HepG2 (cell line): ENCODE data around the gene DIAPH3. TPM values are rescaled to one million over a fixed set of nuclear protein-coding genes. Genes with fewer than 3 reads are reported as not detected.

Experiments
- ATAC-seq: fragments of 200-7000 bp; cut with Tn5 transposase; 3 replicates; pipeline ENCODE4 v1.9.1; 2020; ENCODE audit warnings: mild to moderate bottlenecking, moderate library complexity
- BruUV-seq: library from RNA; stranded (reverse); fragments of 400-500 nt; replicated peaks from 2 replicates; lab custom pipeline; 2021; lab: Mats Ljungman, UMichigan
- CTCF ChIA-PET: fragments of 300-600 bp; formaldehyde crosslinking; extraction: SDS; loops from one replicate; lab custom pipeline; 2021; ENCODE audit warnings: low total read pairs, inconsistent platforms, low intra/inter-chr PET ratio; lab: Yijun Ruan, JAX
- POLR2A ChIA-PET: fragments of 350-600 bp; sonication (Branson Sonifier 250); formaldehyde crosslinking; loops from one replicate; lab custom pipeline; 2020; ENCODE audit warnings: antibody characterized with exemption, inconsistent platforms; lab: Yijun Ruan, JAX
- DNase-seq: peaks from one replicate; pipeline ENCODE4 v3.0.0-alpha.2; 2015; ENCODE audit warnings: low spot score
- FAIRE-seq: peaks from 3 replicates; lab custom pipeline; 2011; peaks lifted over from hg19 to GRCh38; lab: Jason Lieb, UNC
- H2AFZ ChIP-seq: one replicate; pipeline ENCODE4 v1.6.1; 2011; ENCODE audit warnings: low read length, inconsistent platforms
- H3K27ac ChIP-seq: fragments of 300-600 bp; 3 replicates; pipeline ENCODE4 v1.8.0; 2011; ENCODE audit warnings: mixed run types, mild to moderate bottlenecking, mixed read lengths, low read length, inconsistent platforms; ENCODE audit not compliant: insufficient read depth; ENCODE audit errors: extremely low read length
- H3K27me3 ChIP-seq, 2 experiments: fragments of 200-600 bp in 1 of 2; 2 replicates in 1 of 2; 3 replicates in 1 of 2; pipeline versions ENCODE4 v1.6.0 to v1.8.0; 2011; ENCODE audit warnings: low read length in 2 of 2, mild to moderate bottlenecking in 2 of 2, moderate library complexity in 2 of 2, inconsistent platforms in 1 of 2; ENCODE audit not compliant: insufficient read depth in 2 of 2, control insufficient read depth in 1 of 2
- H3K36me3 ChIP-seq, 2 experiments: fragments of 200-600 bp in 1 of 2; replicated peaks in 1 of 2; 2 replicates in 1 of 2; 3 replicates in 1 of 2; pipeline versions ENCODE4 v1.5.1 to v1.8.0; 2011; ENCODE audit warnings: low read length in 2 of 2, inconsistent platforms in 1 of 2; ENCODE audit not compliant: insufficient read depth in 2 of 2, control insufficient read depth in 1 of 2
- H3K4me1 ChIP-seq: 2 replicates; pipeline ENCODE4 v1.5.1; 2012; ENCODE audit warnings: low read length, inconsistent platforms; ENCODE audit not compliant: insufficient read depth
- H3K4me2 ChIP-seq: 2 replicates; pipeline ENCODE4 v1.6.0; 2011; ENCODE audit warnings: low read depth, low read length, inconsistent platforms
- H3K4me3 ChIP-seq, 3 experiments: fragments of 200-600 bp in 1 of 3; sonication (generic), shearing (Covaris generic) in 1 of 3; replicated peaks in 1 of 3; 2 replicates each; pipeline ENCODE4 v1.5.1; 2011 to 2016; ENCODE audit warnings: low read length in 3 of 3, inconsistent platforms in 2 of 3, low read depth in 2 of 3, mild to moderate bottlenecking in 2 of 3, control low read depth in 1 of 3, mixed read lengths in 1 of 3; ENCODE audit not compliant: insufficient read depth in 1 of 3
- H3K79me2 ChIP-seq: one replicate; pipeline ENCODE4 v1.6.1; 2011; ENCODE audit warnings: low read length, inconsistent platforms; ENCODE audit not compliant: insufficient read depth
- H3K9ac ChIP-seq: 2 replicates; pipeline ENCODE4 v1.6.0; 2011; ENCODE audit warnings: mild to moderate bottlenecking, low read depth, low read length, inconsistent platforms; ENCODE audit not compliant: insufficient read depth
- H3K9me3 ChIP-seq: 2 replicates; pipeline ENCODE4 v1.5.1; 2012; ENCODE audit warnings: mild to moderate bottlenecking, low read length
- H4K20me1 ChIP-seq: 2 replicates; pipeline ENCODE4 v1.6.0; 2011; ENCODE audit warnings: inconsistent platforms, mild to moderate bottlenecking, low read length, moderate library complexity; ENCODE audit not compliant: insufficient read depth
- CTCF ChIP-seq: sonication (generic); formaldehyde crosslinking; IDR thresholded peaks from 2 replicates; pipeline ENCODE4 v1.5.0; 2020; ENCODE audit warnings: mild to moderate bottlenecking, missing genetic modification reagents, moderate library complexity
- EZH2 ChIP-seq: conservative IDR thresholded peaks from 2 replicates; pipeline ENCODE4 v1.6.1; 2012; ENCODE audit warnings: mild to moderate bottlenecking, low read depth, low read length, moderate library complexity
- FOSL1 ChIP-seq: sonication (generic); formaldehyde crosslinking; IDR thresholded peaks from 2 replicates; pipeline ENCODE4 v1.9.0; 2021; ENCODE audit warnings: missing genetic modification reagents, borderline replicate concordance
- HMGA1 ChIP-seq: sonication (generic); formaldehyde crosslinking; conservative IDR thresholded peaks from 2 replicates; pipeline ENCODE4 v1.4.0; 2020; ENCODE audit warnings: missing genetic modification reagents
- MXD4 ChIP-seq: IDR thresholded peaks from 2 replicates; pipeline ENCODE4 v1.6.1; 2016; ENCODE audit warnings: mild to moderate bottlenecking, missing biosample characterization, missing genetic modification reagents
- RAD21 ChIP-seq: fragments of 450-650 bp; formaldehyde crosslinking; IDR thresholded peaks from 2 replicates; pipeline ENCODE4 v1.5.0; 2020; ENCODE audit warnings: mild to moderate bottlenecking
- SMC3 ChIP-seq: IDR thresholded peaks from 2 replicates; pipeline ENCODE4 v1.6.1; 2011; ENCODE audit warnings: low read length, improper control_type of control experiment
- SRF ChIP-seq: IDR thresholded peaks from 2 replicates; pipeline ENCODE4 v1.6.1; 2011; ENCODE audit warnings: mild to moderate bottlenecking, low read depth, low read length, moderate library complexity
- SRY ChIP-seq: sonication (generic); formaldehyde crosslinking; IDR thresholded peaks from 2 replicates; pipeline ENCODE4 v1.8.0; 2022; ENCODE audit warnings: mild to moderate bottlenecking, missing genetic modification reagents
- STAG1 ChIP-seq: sonication (generic); formaldehyde crosslinking; IDR thresholded peaks from 2 replicates; pipeline ENCODE4 v1.4.0; 2020; ENCODE audit warnings: missing genetic modification reagents
- ZNF205 ChIP-seq: IDR thresholded peaks from 2 replicates; pipeline ENCODE4 v1.6.1; 2018; ENCODE audit warnings: missing biosample characterization, missing genetic modification reagents
- ZNF556 ChIP-seq: sonication (generic); formaldehyde crosslinking; IDR thresholded peaks from 2 replicates; pipeline ENCODE4 v1.4.0; 2020; ENCODE audit warnings: mild to moderate bottlenecking, missing genetic modification reagents, borderline replicate concordance
- WGBS: methylation state at CpG from one replicate; pipeline ENCODE4 v1.1.6; 2017; ENCODE audit warnings: low lambda C conversion rate; 5-methylcytosine and 5-hydroxymethylcytosine counted together
- in situ Hi-C: cut with HindIII; loops from 2 replicates; pipeline ENCODE4 v1.10.0; 2017; ENCODE audit warnings: low pct_unique_long_range_greater_than_20kb; ENCODE audit not compliant: extremely low pct_ligation_motif_present
- intact Hi-C: fragments of 100-400 bp; cut with micrococcal nuclease; formaldehyde crosslinking; loops from one replicate; pipeline ENCODE4 v1.10.0; 2022; ENCODE audit not compliant: unreplicated experiment
- polyA plus RNA-seq, 8 experiments: library from polyadenylated mRNA; depleted of rRNA in 3 of 8; stranded (reverse) in 7 of 8; unstranded in 1 of 8; fragments of >200 nt; fragmentation: Illumina TruSeq in 4 of 8; extraction: Trizol in 4 of 8; gene quantifications; 2 replicates each; pipeline versions ENCODE4 v1.2.1 to v1.2.3, GENCODE V29; 2011 to 2016; ENCODE audit warnings: low read depth in 4 of 8, missing spikeins in 1 of 8, mixed read lengths in 1 of 8; ENCODE audit not compliant: insufficient read depth in 1 of 8
- total RNA-seq, 5 experiments: library from RNA; depleted of rRNA; stranded (reverse); fragments of >200 nt; fragmentation: Illumina TruSeq; extraction: Trizol; gene quantifications; 2 replicates each; pipeline ENCODE4 v1.2.3, GENCODE V29; 2016; ENCODE audit warnings: low read depth in 1 of 5

DIAPH3 gene
- total and polyA plus RNA-seq, 2 of the 13 experiments (the other 11 are each of a cell fraction or from before 2014, with no cell fraction given), result 4.0 to 9.3 TPM

- H3K27ac ChIP-seq, result no peak overlapping the region
These were observed 249.2 kb downstream of the DIAPH3 start for GRCh38 chr13:59914556-59914955.

GRCh38 chr13:59906413-59907049 is 257.2 kb downstream of the DIAPH3 start:
- Histone ChIP-seq H3K4me2 (no peak overlapping the region), H2AFZ (no peak overlapping the region), H3K9me3 (no peaks in the 10 kb centered on the region), H3K27ac (no peak overlapping the region), H3K79me2 (no peaks in the 10 kb centered on the region), H3K36me3 (no peaks in the 10 kb centered on the region), H4K20me1 (no peaks in the 10 kb centered on the region), H3K4me3 (no peak overlapping the region), H3K9ac (no peak overlapping the region), H3K4me1 (no peaks in the 10 kb centered on the region), H3K27me3 (no peaks in the 10 kb centered on the region)
- intact Hi-C loops, result loop anchor here (1.0 to 10.0 kb wide), 3 partner anchors 226 to 515 kb away; no protein-coding TSS in a partner anchor
- no TSS peak for BruUV-seq
- ChIA-PET CTCF (interaction anchor here (2.5 kb wide), 1 partner anchor 226 kb away, joined by 12 read pairs; no protein-coding TSS in a partner anchor), POLR2A (no interaction called here)
- 59% methylated on average over 7 of the region's 7 CpGs for WGBS
- ATAC-seq (peak; percentile 47; the same call in 2 of the 3 replicates), DNase-seq (peak; percentile 1), FAIRE-seq (peak; percentile 69)
- in situ Hi-C loops, result loop anchor here (10.0 kb wide), 1 partner anchor 222 kb away; no protein-coding TSS in a partner anchor
- TF ChIP-seq SRY (CRISPR knock-in tag), result no peak
- TF ChIP-seq STAG1 (CRISPR knock-in tag), result peak; percentile 65
- peak; percentile 26; the same call in 1 of the 2 replicates for TF ChIP-seq SMC3
- TF ChIP-seq ZNF205 (CRISPR knock-in tag), result no peak
- TF ChIP-seq RAD21 (CRISPR knock-in tag), result 0 out of 2 replicates have a peak, but pooled peaks have one; percentile 18
- no peak for TF ChIP-seq SRF
- TF ChIP-seq CTCF (CRISPR knock-in tag), result peak; percentile 60

More at GRCh38 chr13:59914556-59914955, 249.2 kb downstream of the DIAPH3 start:
- intact Hi-C loops, result no loop called here
- 100% methylated on average over 2 of the region's 2 CpGs for WGBS
- ChIA-PET POLR2A (no interaction called here), CTCF (no interaction called here)
- Histone ChIP-seq H3K4me3 (no peak overlapping the region), H3K9ac (no peak overlapping the region), H3K36me3 (no peaks in the 10 kb centered on the region; a peak in 1 of 5 replicates), H3K27me3 (no peaks in the 10 kb centered on the region), H2AFZ (no peak overlapping the region), H4K20me1 (no peaks in the 10 kb centered on the region), H3K4me2 (no peak overlapping the region), H3K4me1 (no peaks in the 10 kb centered on the region), H3K79me2 (no peaks in the 10 kb centered on the region), H3K9me3 (no peaks in the 10 kb centered on the region)
- ATAC-seq (no peak), DNase-seq (no peak), FAIRE-seq (no peak)
- no peak for TF ChIP-seq EZH2
- TF ChIP-seq MXD4 (CRISPR knock-in tag), result no peak
- no peak for TF ChIP-seq ZNF556 (CRISPR knock-in tag)
- TF ChIP-seq HMGA1 (CRISPR knock-in tag), result no peak
- no peak for TF ChIP-seq FOSL1 (CRISPR knock-in tag)
- in situ Hi-C loops, result no loop called here
- BruUV-seq, result no TSS peak
